ENCODE measurements around the gene KRTAP10-10. TPM values are rescaled to one million over a fixed set of nuclear protein-coding genes. Genes with fewer than 3 reads are reported as not detected.
"Not testable (repeated sequence)": the region's sequence is repeated elsewhere in the genome, so short reads cannot be mapped to it uniquely, and the experiment has no call there.

KRTAP10-10 gene
- total RNA-seq, 2 experiments from 2014 or later, result not detected

DNA sequence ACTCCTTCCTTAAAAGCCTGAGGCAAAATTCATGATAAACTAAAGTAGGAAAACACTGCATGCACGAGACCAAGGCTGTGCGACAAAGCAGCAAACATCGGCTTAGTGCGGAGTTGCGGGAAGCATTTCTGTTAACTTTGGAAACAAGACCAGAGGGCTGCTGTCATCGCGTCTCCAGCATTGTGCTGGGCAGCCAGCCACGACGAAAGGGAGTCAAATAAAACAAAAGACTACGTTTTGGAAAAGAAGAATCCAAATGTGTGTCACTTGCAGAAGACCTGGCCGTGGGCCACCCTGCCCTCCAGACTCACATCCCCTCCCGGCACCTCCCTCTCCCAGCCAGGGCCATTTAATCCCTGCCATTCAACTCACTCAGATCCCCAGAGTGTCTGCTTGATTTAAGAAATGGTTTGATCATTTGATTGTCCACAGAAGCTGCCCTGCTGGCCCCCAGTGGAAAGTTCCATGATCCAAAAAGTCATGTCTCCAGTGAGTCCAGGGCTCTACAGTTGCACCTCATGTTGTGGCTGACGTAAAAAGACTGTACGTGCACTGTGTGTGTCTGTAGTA, 6.7 kb downstream of the KRTAP10-10 start:
- ATAC-seq (no peak), DNase-seq (no peak)
- H3K9me3 Mint-ChIP-seq (ENCODE audit: low read depth), result peaks cover 40% of the 10 kb centered on the region
- H3K36me3 Mint-ChIP-seq, result peaks cover 15% of the 10 kb centered on the region
- CTCF ChIA-PET, result no interaction called here
- H3K4me3 Mint-ChIP-seq, result no peak overlapping the region
- H3K27me3 Mint-ChIP-seq, result peaks cover 5% of the 10 kb centered on the region
- peaks cover 3% of the 10 kb centered on the region for H3K4me1 Mint-ChIP-seq
- H3K27ac Mint-ChIP-seq, result no peak overlapping the region

GRCh38 chr21:44644878-44645277, 7.7 kb downstream of the KRTAP10-10 start:
- Mint-ChIP-seq H3K9me3 (ENCODE audit: low read depth) (peaks cover 38% of the 10 kb centered on the region), H3K27ac (no peak overlapping the region), H3K4me3 (no peak overlapping the region), H3K36me3 (peaks cover 15% of the 10 kb centered on the region), H3K27me3 (peaks cover 5% of the 10 kb centered on the region), H3K4me1 (peaks cover 3% of the 10 kb centered on the region)
- CTCF ChIA-PET, result no interaction called here
- ATAC-seq (no peak), DNase-seq (no peak)

GRCh38 chr21:44646366-44647221, 9.4 kb downstream of the KRTAP10-10 start, which contains the start of gene KRTAP10-11:
Gene KRTAP10-11 (plus strand): TSS chr21:44646414. CDS start chr21:44646459, 45 bp downstream.
- H3K9me3 Mint-ChIP-seq (ENCODE audit: low read depth), result peaks cover 29% of the 10 kb centered on the region
- H3K4me1 Mint-ChIP-seq, CTCF ChIA-PET, H3K4me3 Mint-ChIP-seq, H3K27me3 Mint-ChIP-seq, H3K27ac Mint-ChIP-seq, ATAC-seq, DNase-seq: not testable (repeated sequence)
- peaks cover 13% of the 10 kb centered on the region for H3K36me3 Mint-ChIP-seq

- H3K4me3 Mint-ChIP-seq, result no peak overlapping the region
- H3K27me3 Mint-ChIP-seq, result no peaks in the 10 kb centered on the region
- H3K27ac Mint-ChIP-seq, result no peak overlapping the region
- H3K36me3 Mint-ChIP-seq, result peaks cover 13% of the 10 kb centered on the region
- ATAC-seq (no peak), DNase-seq (no peak)
- H3K4me1 Mint-ChIP-seq, result peaks cover 6% of the 10 kb centered on the region
- H3K9me3 Mint-ChIP-seq (ENCODE audit: low read depth), result peaks cover 24% of the 10 kb centered on the region
- CTCF ChIA-PET, result no interaction called here
Observed at GRCh38 chr21:44647222-44647552, 10.0 kb downstream of the KRTAP10-10 start.

GRCh38 chr21:44648557-44649311, 11.6 kb downstream of the KRTAP10-10 start:
- no peak overlapping the region for H3K27ac Mint-ChIP-seq
- H3K4me3 Mint-ChIP-seq, result no peak overlapping the region
- no peak for ATAC-seq
- no peaks in the 10 kb centered on the region for H3K27me3 Mint-ChIP-seq
- DNase-seq, result no peak
- peaks cover 14% of the 10 kb centered on the region for H3K9me3 Mint-ChIP-seq (ENCODE audit: low read depth)
- CTCF ChIA-PET, result interaction anchor here (1.4 kb wide), 1 partner anchor 10 kb away, joined by 4 read pairs; no protein-coding TSS in a partner anchor
- H3K36me3 Mint-ChIP-seq, result peaks cover 10% of the 10 kb centered on the region
- H3K4me1 Mint-ChIP-seq, result peaks cover 6% of the 10 kb centered on the region

GRCh38 chr21:44649521-44650100, 12.5 kb downstream of the KRTAP10-10 start:
- H3K4me1 Mint-ChIP-seq, result peaks cover 15% of the 10 kb centered on the region
- H3K4me3 Mint-ChIP-seq, result no peak overlapping the region
- CTCF ChIA-PET, result interaction anchor here (1.4 kb wide), 1 partner anchor 9 kb away, joined by 4 read pairs; no protein-coding TSS in a partner anchor
- H3K27ac Mint-ChIP-seq, result no peak overlapping the region
- peaks cover 5% of the 10 kb centered on the region for H3K9me3 Mint-ChIP-seq (ENCODE audit: low read depth)
- DNase-seq (no peak), ATAC-seq (no peak)
- H3K27me3 Mint-ChIP-seq, result no peaks in the 10 kb centered on the region
- peaks cover 13% of the 10 kb centered on the region for H3K36me3 Mint-ChIP-seq

DNA sequence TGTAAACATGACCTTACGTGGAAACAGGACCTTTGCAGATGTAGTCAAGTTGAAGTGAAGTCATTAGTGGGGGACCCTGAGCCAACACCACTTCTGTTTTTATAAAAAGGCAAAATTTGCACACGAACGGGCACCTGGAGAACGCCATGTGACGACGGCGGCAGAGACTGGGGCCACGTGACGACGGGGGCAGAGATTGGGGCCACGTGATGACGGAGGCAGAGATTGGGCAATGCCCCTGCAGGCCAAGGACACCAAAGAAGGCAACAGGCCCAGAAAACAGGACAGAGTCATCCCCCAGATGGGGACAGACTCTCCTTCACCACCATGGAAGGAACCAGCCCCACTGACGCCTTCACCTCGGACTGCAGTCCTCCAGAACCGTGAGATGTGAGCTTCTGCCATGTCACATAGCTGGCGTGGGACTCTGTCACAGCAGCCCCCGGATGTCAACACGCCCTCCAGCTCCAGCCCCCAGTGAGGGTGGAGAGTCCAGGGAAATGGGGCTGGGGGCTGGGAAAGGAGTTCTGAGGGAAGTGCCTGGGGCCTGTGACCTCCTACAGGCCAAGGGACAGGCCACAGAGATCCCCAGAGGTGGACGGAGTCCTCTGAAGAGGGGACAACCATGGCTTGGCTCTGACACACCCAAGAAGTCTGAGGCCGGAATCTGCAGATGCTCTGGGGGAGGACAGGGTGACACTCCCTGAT, 13.3 kb downstream of the KRTAP10-10 start:
- ATAC-seq (no peak), DNase-seq (no peak)
- H3K9me3 Mint-ChIP-seq (ENCODE audit: low read depth), result peaks cover 2% of the 10 kb centered on the region
- no peak overlapping the region for H3K4me3 Mint-ChIP-seq
- no peaks in the 10 kb centered on the region for H3K27me3 Mint-ChIP-seq
- H3K27ac Mint-ChIP-seq, result no peak overlapping the region
- CTCF ChIA-PET, result interaction anchor here (1.4 kb wide), 1 partner anchor 8 kb away, joined by 4 read pairs; no protein-coding TSS in a partner anchor
- peaks cover 11% of the 10 kb centered on the region for H3K36me3 Mint-ChIP-seq
- H3K4me1 Mint-ChIP-seq, result peaks cover 23% of the 10 kb centered on the region

DNA sequence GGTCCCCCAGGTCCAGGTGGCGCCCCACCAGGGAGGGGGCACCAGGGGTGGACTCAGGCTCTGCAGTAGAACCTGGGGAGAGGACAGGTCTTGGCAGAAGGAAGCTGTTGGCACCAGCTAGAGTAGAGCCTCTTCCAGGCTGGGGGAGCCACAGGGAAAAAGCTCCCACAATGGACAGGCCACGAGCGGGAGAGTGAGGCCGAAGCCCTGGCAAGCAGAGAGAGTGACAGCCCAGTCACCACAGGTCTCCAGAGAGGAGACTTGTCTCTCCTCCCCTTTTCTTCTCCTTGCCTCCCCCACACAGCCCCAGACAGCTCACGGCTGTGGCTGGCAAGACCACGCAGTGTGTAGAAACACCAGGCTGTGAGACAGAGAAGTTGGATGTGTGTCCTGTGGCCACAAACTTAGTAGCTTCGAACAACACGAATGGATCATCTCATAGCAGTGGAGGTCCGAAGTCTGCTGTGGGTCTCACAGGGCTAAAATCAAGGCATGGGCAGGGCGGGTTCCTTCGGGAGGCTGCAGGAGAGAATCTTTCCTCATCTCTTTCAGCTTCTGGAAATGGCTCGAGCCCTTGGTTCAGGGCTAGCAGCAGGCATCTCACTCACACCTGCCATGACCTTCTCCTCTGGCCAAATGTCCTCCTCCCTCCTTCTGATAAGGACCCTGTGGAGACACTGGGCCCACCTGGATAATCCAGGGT, 14.0 kb downstream of the KRTAP10-10 start:
- Mint-ChIP-seq H3K4me3 (no peak overlapping the region), H3K4me1 (peaks cover 26% of the 10 kb centered on the region), H3K27ac (no peak overlapping the region), H3K27me3 (no peaks in the 10 kb centered on the region), H3K36me3 (peaks cover 15% of the 10 kb centered on the region), H3K9me3 (ENCODE audit: low read depth) (peaks cover 5% of the 10 kb centered on the region)
- DNase-seq (no peak), ATAC-seq (no peak)
- CTCF ChIA-PET, result no interaction called here

DNA sequence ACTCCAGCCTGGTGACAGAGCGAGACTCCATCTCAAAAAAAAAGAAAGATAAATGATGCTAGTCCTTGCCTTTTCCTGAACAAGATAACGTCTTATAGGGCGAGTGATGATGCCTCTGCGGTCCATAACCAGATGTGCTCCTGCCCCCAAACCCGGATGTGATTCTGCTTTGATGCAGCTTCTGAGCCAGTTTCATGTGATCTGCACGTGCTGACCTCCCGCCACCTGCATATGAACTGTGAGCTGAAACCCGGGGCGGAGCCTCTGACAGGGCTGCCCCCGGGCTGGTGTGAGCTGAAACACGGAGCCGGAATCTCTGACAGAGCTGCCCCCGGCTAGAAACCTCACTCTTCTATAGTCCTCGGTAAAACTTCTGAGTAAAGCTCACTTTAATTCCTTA, 16.0 kb downstream of the KRTAP10-10 start:
- H3K4me1 Mint-ChIP-seq, result peaks cover 46% of the 10 kb centered on the region
- DNase-seq (no peak), ATAC-seq (no peak)
- peaks cover 15% of the 10 kb centered on the region for H3K9me3 Mint-ChIP-seq (ENCODE audit: low read depth)
- peaks cover 33% of the 10 kb centered on the region for H3K36me3 Mint-ChIP-seq
- H3K27me3 Mint-ChIP-seq, result no peaks in the 10 kb centered on the region
- H3K4me3 Mint-ChIP-seq, result no peak overlapping the region
- CTCF ChIA-PET, result no interaction called here
- no peak overlapping the region for H3K27ac Mint-ChIP-seq

DNA sequence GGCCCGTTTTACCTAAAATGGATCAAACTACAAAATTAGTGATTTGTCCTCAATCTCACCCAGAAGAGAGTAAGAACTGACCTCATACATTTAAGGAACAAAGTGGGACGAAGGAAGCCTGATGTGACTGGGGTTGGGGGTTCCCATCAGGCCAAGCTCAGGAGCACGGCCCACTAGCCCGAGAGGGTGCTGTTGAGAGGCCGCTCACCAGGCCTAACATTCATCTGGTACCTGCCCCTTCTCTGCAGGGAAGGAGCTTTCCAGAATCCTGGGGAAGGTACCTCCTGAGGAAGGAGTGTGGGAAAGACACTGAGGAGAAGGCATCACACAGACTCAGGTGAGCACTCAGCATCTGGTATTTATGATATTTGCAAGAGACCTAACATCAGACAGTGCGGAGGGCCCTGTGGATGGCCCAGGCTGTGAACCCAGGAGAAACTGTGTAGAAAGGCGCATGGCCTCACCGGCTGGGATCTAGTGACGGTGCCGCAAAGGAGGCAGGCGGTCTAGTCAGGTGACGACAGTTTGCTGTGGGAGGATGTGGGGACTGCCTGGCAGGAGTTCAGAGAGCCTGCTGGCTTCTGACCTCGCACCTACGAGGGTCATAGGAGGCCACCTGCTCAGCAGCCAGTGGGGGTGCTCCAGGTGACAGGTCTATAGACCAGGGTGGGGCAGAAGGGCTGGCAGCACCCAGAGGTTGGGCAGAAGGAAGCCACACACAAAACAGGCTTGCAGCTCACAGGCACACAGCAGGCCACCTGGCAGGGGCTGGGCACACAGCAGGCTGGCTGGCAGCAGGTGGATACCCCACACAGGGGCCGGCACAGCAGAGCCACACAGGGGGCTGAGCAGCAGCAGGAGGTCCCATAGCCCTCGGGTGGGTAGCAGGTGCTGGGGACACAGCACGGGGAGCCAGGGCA, 16.8 kb downstream of the KRTAP10-10 start:
- H3K27me3 Mint-ChIP-seq, result no peaks in the 10 kb centered on the region
- ATAC-seq (no peak), DNase-seq (peak; percentile 53)
- no peak overlapping the region for H3K4me3 Mint-ChIP-seq
- H3K36me3 Mint-ChIP-seq, result peaks cover 37% of the 10 kb centered on the region
- H3K27ac Mint-ChIP-seq, result peak overlapping the region; percentile 56
- peaks cover 54% of the 10 kb centered on the region for H3K4me1 Mint-ChIP-seq
- peaks cover 15% of the 10 kb centered on the region for H3K9me3 Mint-ChIP-seq (ENCODE audit: low read depth)
- CTCF ChIA-PET, result no interaction called here

DNA sequence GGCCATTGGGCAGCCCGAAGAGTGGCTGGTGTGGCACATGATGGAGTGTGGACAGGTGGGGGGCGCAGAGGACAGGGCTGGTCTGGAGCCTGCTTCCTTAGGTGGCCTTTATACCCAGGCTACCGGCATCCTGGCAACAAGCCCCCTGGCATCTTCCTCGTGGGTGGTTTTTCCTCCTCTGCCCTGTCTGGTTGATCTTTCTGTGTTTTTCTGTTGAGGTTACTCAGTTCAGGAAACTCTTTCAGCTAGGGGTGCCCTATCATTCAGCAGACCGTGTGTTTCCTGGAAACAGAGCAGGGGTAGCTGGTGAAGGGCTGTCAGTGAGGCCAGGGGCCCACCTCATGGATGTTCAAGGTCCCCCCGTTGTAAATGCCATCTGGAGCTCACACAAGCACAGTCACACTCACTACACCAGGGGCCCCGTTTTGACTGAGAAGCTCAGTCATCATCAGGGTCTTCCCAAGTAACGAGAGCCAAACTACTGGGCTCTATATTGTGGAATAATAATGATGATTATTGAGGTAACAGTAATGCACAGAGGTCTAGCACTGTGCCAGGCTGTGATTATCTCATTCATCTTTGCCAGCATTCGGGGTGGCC, 17.5 kb downstream of the KRTAP10-10 start, which contains the start of gene KRTAP12-4:
KRTAP12-4 (minus strand) TSS at position 84 of the 600 bp plus-strand sequence; CDS start at position 39, 45 bp downstream.
- Mint-ChIP-seq H3K27ac (peak within 1 kb of the TSS; percentile 70), H3K36me3 (peaks cover 40% of the 10 kb centered on the region), H3K27me3 (no peaks in the 10 kb centered on the region), H3K4me1 (peaks cover 62% of the 10 kb centered on the region), H3K4me3 (no peak within 1 kb of the TSS), H3K9me3 (ENCODE audit: low read depth) (peaks cover 15% of the 10 kb centered on the region)
- CTCF ChIA-PET, result interaction anchor here (1.3 kb wide), 1 partner anchor 144 kb away, joined by 4 read pairs; no protein-coding TSS in a partner anchor
- ATAC-seq, result no peak
- no peak for DNase-seq
